Liver (tissue), 3 donors: ENCODE results near the gene ATP4A.

Source experiments
- GABPA ChIP-seq, 2 donors: IDR thresholded peaks in 1 of 2; conservative IDR thresholded peaks in 1 of 2; 2 replicates each; pipeline ENCODE4 v1.6.1; 2016; ENCODE audit warnings: antibody characterized with exemption in 2 of 2, mild to moderate bottlenecking in 1 of 2, moderate library complexity in 1 of 2
- TF ChIP-seq, protein P1 (sequence below): IDR thresholded peaks from 2 replicates; pipeline ENCODE4 v1.6.1; 2016; ENCODE audit warnings: antibody characterized with exemption, mild to moderate bottlenecking
- TF ChIP-seq, protein P2 (sequence below): fragments of 150-350 bp; IDR thresholded peaks from 2 replicates; pipeline ENCODE4 v1.5.1; 2017; ENCODE audit warnings: improper control_type of control experiment, low read depth, low read length; ENCODE audit not compliant: missing input control
- donor health status: healthy.
- donor health status: healthy.

DNA sequence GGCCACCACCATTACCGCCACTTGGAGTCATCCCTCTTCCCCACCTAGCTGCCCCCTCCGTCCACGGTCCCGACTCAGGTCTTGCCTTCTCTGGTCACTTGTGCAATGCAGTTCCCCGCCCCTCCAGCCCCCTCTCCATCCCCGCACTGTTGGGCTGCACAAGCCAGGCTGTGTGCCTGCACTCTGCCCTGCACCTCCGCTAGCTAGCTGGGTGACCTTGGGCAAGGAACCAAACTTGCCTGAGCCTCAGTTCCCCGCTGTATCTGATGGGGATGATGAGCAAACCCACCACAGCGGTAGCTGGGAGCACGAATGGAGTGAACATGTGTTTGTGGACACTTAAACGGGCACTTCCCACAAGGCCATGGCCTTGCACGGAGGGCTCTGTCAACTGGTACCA, 23.6 kb downstream of the ATP4A start:
- TF ChIP-seq, protein P1, sequence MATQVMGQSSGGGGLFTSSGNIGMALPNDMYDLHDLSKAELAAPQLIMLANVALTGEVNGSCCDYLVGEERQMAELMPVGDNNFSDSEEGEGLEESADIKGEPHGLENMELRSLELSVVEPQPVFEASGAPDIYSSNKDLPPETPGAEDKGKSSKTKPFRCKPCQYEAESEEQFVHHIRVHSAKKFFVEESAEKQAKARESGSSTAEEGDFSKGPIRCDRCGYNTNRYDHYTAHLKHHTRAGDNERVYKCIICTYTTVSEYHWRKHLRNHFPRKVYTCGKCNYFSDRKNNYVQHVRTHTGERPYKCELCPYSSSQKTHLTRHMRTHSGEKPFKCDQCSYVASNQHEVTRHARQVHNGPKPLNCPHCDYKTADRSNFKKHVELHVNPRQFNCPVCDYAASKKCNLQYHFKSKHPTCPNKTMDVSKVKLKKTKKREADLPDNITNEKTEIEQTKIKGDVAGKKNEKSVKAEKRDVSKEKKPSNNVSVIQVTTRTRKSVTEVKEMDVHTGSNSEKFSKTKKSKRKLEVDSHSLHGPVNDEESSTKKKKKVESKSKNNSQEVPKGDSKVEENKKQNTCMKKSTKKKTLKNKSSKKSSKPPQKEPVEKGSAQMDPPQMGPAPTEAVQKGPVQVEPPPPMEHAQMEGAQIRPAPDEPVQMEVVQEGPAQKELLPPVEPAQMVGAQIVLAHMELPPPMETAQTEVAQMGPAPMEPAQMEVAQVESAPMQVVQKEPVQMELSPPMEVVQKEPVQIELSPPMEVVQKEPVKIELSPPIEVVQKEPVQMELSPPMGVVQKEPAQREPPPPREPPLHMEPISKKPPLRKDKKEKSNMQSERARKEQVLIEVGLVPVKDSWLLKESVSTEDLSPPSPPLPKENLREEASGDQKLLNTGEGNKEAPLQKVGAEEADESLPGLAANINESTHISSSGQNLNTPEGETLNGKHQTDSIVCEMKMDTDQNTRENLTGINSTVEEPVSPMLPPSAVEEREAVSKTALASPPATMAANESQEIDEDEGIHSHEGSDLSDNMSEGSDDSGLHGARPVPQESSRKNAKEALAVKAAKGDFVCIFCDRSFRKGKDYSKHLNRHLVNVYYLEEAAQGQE, result no peak
- TF ChIP-seq, protein P2, sequence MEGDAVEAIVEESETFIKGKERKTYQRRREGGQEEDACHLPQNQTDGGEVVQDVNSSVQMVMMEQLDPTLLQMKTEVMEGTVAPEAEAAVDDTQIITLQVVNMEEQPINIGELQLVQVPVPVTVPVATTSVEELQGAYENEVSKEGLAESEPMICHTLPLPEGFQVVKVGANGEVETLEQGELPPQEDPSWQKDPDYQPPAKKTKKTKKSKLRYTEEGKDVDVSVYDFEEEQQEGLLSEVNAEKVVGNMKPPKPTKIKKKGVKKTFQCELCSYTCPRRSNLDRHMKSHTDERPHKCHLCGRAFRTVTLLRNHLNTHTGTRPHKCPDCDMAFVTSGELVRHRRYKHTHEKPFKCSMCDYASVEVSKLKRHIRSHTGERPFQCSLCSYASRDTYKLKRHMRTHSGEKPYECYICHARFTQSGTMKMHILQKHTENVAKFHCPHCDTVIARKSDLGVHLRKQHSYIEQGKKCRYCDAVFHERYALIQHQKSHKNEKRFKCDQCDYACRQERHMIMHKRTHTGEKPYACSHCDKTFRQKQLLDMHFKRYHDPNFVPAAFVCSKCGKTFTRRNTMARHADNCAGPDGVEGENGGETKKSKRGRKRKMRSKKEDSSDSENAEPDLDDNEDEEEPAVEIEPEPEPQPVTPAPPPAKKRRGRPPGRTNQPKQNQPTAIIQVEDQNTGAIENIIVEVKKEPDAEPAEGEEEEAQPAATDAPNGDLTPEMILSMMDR, result no peak
- no peak for TF ChIP-seq GABPA (IDR thresholded peaks at IDR 0.05 in 1 of 2, conservative IDR thresholded peaks at IDR 0.05 in 1 of 2)
